DND-41 (cell line): ENCODE results near the gene MOBP.

Source experiments
- CTCF ChIP-seq: IDR thresholded peaks from 2 replicates; pipeline ENCODE4 v1.5.1; 2012; ENCODE audit warnings: borderline replicate concordance, low read length, moderate library complexity, mild to moderate bottlenecking; ENCODE audit not compliant: poor library complexity, severe bottlenecking; ENCODE audit errors: extremely low read depth
- EZH2 ChIP-seq: IDR thresholded peaks from 3 replicates; pipeline ENCODE4 v1.6.1; 2012; ENCODE audit warnings: borderline replicate concordance, low read depth, mild to moderate bottlenecking, moderate library complexity, low read length, inconsistent platforms; ENCODE audit not compliant: severe bottlenecking

DNA sequence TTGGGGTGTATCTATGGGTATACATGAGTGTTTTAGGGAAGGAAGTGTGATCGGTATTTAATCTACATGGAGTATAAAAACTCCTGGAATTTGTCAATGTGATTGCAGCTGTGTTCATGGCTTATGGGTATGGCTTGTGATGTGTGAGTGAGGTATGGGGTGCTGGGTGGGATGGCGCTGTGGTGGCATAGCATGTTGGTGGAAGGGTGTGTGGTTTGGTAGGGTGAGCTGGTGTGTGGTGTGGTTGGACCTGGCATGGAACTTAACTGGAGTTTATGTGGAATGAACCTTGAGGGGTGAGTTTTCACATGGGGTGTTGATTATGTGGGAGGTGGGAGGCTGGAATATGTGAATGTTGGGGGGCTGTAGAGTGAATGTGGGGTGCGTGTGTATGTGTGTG is 492 bp upstream of the MOBP start:
- TF ChIP-seq CTCF: no peak
- TF ChIP-seq EZH2: no peak
